ENCODE data around the gene CFAP73. TPM values are rescaled to one million over a fixed set of nuclear protein-coding genes. Genes with fewer than 3 reads are reported as not detected.

CFAP73 gene
- total and polyA plus RNA-seq, 4 experiments from 2014 or later = 0.18 TPM; not detected in 3

DNA sequence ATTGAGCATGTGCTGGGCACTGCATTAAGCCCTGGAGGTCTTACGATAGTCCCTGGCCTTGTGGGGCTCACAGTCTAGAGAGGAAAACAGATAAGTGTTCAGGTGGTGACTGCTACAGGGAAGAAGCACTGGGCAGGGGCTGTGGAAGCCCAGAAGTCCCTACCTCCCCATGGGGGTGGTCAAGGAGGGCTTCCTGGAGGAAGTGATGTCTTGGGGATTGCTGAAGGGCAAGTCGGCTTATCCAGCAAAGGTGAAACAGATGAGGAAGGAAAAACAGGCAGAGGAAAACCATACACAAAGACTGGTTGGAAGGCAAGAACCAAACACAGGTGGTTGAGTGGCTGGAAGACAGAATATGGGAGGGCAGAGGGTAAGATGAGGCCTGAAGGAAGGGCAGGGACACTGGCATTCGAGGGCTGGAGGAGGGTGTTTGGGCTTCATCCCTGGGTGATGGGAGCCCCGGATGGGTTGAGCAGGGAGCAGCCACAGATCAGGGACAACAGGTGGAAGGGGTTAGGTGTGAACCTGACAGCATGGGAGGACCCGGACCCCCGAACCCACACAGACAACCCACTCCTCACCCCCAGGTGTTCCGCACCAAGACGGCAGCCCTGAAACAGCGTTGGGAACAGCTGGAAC, 2.8 kb downstream of the CFAP73 start:
- ChIA-PET CTCF (ENCODE audit: partially characterized antibody) (interaction anchor here (0.8 to 2.4 kb wide), 10 partner anchors 16 to 252 kb away, joined by 3 to 24 read pairs (median 4); partner anchors contain the start of genes OAS2 and RASAL1), POLR2A (ENCODE audit: partially characterized antibody) (interaction anchor here (0.9 to 1.6 kb wide), 4 partner anchors 48 to 174 kb away, joined by 3 to 7 read pairs (median 4); partner anchors contain the start of gene OAS2)
- peaks cover 20% of the 10 kb centered on the region for H3K4me1 ChIP-seq (ENCODE audit: insufficient read depth, low read length)
- no peak for DNase-seq
- peak overlapping the region in 1 of 2 donors; percentile 57 for H3K4me3 ChIP-seq (ENCODE audit: low read length in 2 of 2)
- peaks cover 6% of the 10 kb centered on the region for H3K27me3 ChIP-seq (ENCODE audit: insufficient read depth, low read length)
- no peak overlapping the region for H3K27ac ChIP-seq (ENCODE audit: low read depth, low read length)
- intact Hi-C loops (cut with micrococcal nuclease) = loop anchor here (5.0 kb wide), 1 partner anchor 50 kb away; no protein-coding TSS in a partner anchor
- peak overlapping the region; percentile 9 to 91 (median 78) for H3K27ac Mint-ChIP-seq
- peaks cover 0 to 11% of the 10 kb centered on the region in 2 donors for H3K27me3 Mint-ChIP-seq
- no peaks in the 10 kb centered on the region for H3K9me3 ChIP-seq (ENCODE audit: control insufficient read depth in 1 of 2, low read length in 2 of 2)
- H3K4me1 Mint-ChIP-seq = peaks cover 9 to 29% (median 13%) of the 10 kb centered on the region in 4 donors
- peaks cover 0 to 3% (median 2%) of the 10 kb centered on the region in 8 donors for H3K9me3 Mint-ChIP-seq
- H3K36me3 Mint-ChIP-seq = peaks cover 5 to 6% of the 10 kb centered on the region in 2 donors
- H3K4me3 Mint-ChIP-seq = peak overlapping the region; percentile 73 to 87 (median 85)
- no peaks in the 10 kb centered on the region for H3K36me3 ChIP-seq (ENCODE audit: insufficient read depth, low read length)

DNA sequence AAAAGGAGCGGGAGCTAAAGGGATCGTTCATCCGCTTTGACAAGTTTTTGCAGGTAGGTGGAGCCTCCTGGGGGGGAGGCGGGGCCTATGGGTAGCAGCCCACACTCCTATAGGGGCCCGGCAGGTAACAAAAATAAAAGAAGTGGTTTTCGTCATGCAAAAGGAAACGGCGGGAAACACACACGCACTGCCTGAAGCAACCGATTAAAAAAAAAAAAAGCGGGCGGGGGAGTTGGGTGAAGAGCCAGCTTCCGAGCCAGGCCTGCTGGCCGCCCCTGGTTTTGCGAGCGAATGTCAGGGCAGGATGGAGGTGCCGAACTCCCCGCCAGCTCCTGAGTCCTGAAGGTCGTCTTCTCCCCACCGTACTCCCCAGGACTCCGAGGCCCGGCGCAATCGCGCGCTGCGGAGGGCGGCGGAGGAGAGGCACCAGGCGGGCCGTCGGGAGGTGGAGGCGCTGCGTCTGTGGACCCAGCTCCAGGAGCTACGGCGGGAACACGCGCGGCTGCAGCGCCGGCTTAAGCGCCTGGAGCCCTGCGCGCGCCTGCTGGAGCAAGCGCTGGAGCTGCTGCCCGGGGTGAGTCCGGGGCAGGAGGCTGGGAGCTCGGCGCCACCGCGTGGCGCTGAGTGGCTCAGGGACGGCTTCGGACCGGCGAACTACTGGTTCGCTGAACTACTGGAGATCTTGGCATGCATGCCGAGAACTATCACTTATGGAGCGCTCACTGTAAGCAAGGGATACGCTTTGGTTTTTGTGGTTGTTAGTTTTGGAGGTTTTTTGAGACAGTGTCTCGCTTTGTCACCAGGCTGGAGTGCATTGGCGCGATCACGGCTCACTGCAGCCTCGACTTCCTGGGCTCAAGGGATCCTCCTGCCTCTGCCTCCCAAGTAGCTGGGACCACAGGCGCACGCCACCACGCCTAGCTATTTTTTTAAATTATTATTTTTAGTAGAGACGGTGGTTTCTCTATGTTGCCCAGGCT, 3.6 kb downstream of the CFAP73 start:
- H3K27me3 Mint-ChIP-seq = peaks cover 0 to 9% of the 10 kb centered on the region in 2 donors
- ChIA-PET CTCF (ENCODE audit: partially characterized antibody) (interaction anchor here (0.8 to 2.4 kb wide), 15 partner anchors 17 to 252 kb away, joined by 3 to 24 read pairs (median 4); partner anchors contain the start of genes OAS2 and RASAL1), POLR2A (ENCODE audit: partially characterized antibody) (interaction anchor here (0.9 to 1.6 kb wide), 5 partner anchors 31 to 175 kb away, joined by 3 to 7 read pairs (median 4); partner anchors contain the start of gene OAS2)
- H3K27ac Mint-ChIP-seq = peak overlapping the region in 6 of 7 donors; percentile 9 to 86 (median 75)
- peaks cover 20% of the 10 kb centered on the region for H3K4me1 ChIP-seq (ENCODE audit: insufficient read depth, low read length)
- peaks cover 6 to 13% of the 10 kb centered on the region in 2 donors for H3K36me3 Mint-ChIP-seq
- peak overlapping the region; percentile 73 to 87 (median 85) for H3K4me3 Mint-ChIP-seq
- peaks cover 1% of the 10 kb centered on the region for H3K36me3 ChIP-seq (ENCODE audit: insufficient read depth, low read length)
- peak overlapping the region in 1 of 2 donors; percentile 57 for H3K4me3 ChIP-seq (ENCODE audit: low read length in 2 of 2)
- H3K27ac ChIP-seq (ENCODE audit: low read depth, low read length) = peak overlapping the region; percentile 30
- peak; percentile 70 to 85 (median 74) for DNase-seq
- H3K9me3 ChIP-seq (ENCODE audit: control insufficient read depth in 1 of 2, low read length in 2 of 2) = no peaks in the 10 kb centered on the region
- H3K4me1 Mint-ChIP-seq = peaks cover 9 to 29% (median 13%) of the 10 kb centered on the region in 4 donors
- intact Hi-C loops (cut with micrococcal nuclease) = loop anchor here (1.0 to 5.0 kb wide), 3 partner anchors 31 to 105 kb away; no protein-coding TSS in a partner anchor
- no peaks in the 10 kb centered on the region for H3K9me3 Mint-ChIP-seq
- H3K27me3 ChIP-seq (ENCODE audit: insufficient read depth, low read length) = peaks cover 6% of the 10 kb centered on the region

DNA sequence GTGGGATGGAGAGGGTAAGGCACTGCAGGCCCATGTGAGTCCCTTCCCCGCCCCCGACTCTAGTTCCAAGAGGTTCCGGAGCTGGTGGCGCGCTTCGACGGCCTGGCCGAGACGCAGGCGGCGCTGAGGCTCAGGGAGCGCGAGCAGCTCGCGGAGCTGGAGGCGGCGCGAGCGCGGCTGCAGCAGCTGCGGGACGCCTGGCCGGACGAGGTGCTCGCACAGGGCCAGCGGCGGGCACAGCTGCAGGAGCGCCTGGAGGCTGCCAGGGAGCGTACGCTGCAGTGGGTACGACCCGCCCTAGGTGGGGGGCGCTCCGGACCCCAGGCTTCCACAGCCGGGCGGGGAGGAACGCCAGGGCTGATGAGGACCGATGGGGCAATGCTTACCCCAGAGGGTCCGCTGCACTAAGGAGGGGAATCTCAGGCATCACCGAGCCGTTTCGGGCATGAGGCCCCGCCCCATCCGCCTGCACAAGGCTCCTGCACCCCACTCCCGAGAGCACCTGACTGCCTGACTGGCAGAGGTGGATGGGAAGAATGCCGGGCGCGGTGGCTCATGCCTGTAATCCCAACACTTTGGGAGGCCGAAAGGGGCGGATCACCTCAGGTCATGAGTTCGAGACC, 4.9 kb downstream of the CFAP73 start:
- peak overlapping the region; percentile 18 to 86 (median 69) for H3K4me3 Mint-ChIP-seq
- ChIA-PET POLR2A (ENCODE audit: partially characterized antibody) (interaction anchor here (1.0 to 1.4 kb wide), 2 partner anchors 21 to 30 kb away, joined by 3 to 4 read pairs; no protein-coding TSS in a partner anchor), CTCF (ENCODE audit: partially characterized antibody) (interaction anchor here (1.4 to 2.4 kb wide), 7 partner anchors 16 to 254 kb away, joined by 4 to 24 read pairs (median 6); partner anchors contain the start of gene RASAL1)
- H3K27me3 Mint-ChIP-seq = peaks cover 0 to 9% of the 10 kb centered on the region in 2 donors
- peaks cover 13% of the 10 kb centered on the region for H3K36me3 ChIP-seq (ENCODE audit: insufficient read depth, low read length)
- peaks cover 10 to 25% of the 10 kb centered on the region in 2 donors for H3K36me3 Mint-ChIP-seq
- H3K9me3 ChIP-seq (ENCODE audit: control insufficient read depth in 1 of 2, low read length in 2 of 2) = no peaks in the 10 kb centered on the region
- H3K4me1 ChIP-seq (ENCODE audit: insufficient read depth, low read length) = peaks cover 20% of the 10 kb centered on the region
- peaks cover 10 to 29% (median 14%) of the 10 kb centered on the region in 4 donors for H3K4me1 Mint-ChIP-seq
- H3K27ac Mint-ChIP-seq = peak overlapping the region in 2 of 7 donors; percentile 59 to 85
- intact Hi-C loops (cut with micrococcal nuclease) = loop anchor here (5.0 kb wide), 1 partner anchor 52 kb away; no protein-coding TSS in a partner anchor
- no peaks in the 10 kb centered on the region for H3K9me3 Mint-ChIP-seq
- H3K27me3 ChIP-seq (ENCODE audit: insufficient read depth, low read length) = peaks cover 6% of the 10 kb centered on the region
- peak in 2 of 5 donors; percentile 17 to 23 for DNase-seq
- peak overlapping the region in 1 of 2 donors; percentile 18 for H3K4me3 ChIP-seq (ENCODE audit: low read length in 2 of 2)
- no peak overlapping the region for H3K27ac ChIP-seq (ENCODE audit: low read depth, low read length)

DNA sequence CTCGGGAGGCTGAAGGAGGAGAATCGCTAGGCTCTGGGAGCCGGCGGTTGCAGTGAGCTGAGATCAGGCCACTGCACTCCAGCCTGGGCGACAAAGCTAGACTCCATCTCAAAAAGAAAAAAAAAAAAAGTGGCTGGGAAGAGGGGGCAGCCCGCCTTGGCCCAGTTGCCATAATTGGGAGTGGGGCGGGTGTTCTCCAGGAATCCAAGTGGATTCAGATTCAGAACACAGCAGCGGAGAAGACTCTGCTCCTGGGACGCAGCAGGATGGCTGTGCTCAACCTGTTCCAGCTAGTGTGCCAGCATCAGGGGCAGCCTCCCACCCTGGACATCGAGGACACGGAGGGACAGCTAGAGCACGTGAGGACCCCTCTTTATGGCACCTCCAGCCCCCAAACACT, 5.5 kb downstream of the CFAP73 start:
- peaks cover 0 to 7% of the 10 kb centered on the region in 2 donors for H3K27me3 Mint-ChIP-seq
- intact Hi-C loops (cut with micrococcal nuclease) = no loop called here
- Histone ChIP-seq H3K36me3 (ENCODE audit: insufficient read depth, low read length) (peaks cover 19% of the 10 kb centered on the region), H3K9me3 (ENCODE audit: control insufficient read depth in 1 of 2, low read length in 2 of 2) (no peaks in the 10 kb centered on the region), H3K4me3 (ENCODE audit: low read length in 2 of 2) (no peak overlapping the region), H3K27ac (ENCODE audit: low read depth, low read length) (no peak overlapping the region), H3K27me3 (ENCODE audit: insufficient read depth, low read length) (peaks cover 6% of the 10 kb centered on the region), H3K4me1 (ENCODE audit: insufficient read depth, low read length) (peaks cover 20% of the 10 kb centered on the region)
- H3K36me3 Mint-ChIP-seq = peaks cover 15 to 31% of the 10 kb centered on the region in 2 donors
- CTCF ChIA-PET (ENCODE audit: partially characterized antibody) = interaction anchor here (2.1 kb wide), 1 partner anchor 19 kb away, joined by 5 read pairs; no protein-coding TSS in a partner anchor
- no peaks in the 10 kb centered on the region for H3K9me3 Mint-ChIP-seq
- POLR2A ChIA-PET (ENCODE audit: partially characterized antibody) = interaction anchor here (1.0 kb wide), 1 partner anchor 20 kb away, joined by 3 read pairs; no protein-coding TSS in a partner anchor
- peak overlapping the region in 3 of 8 donors; percentile 40 to 71 (median 58) for H3K4me3 Mint-ChIP-seq
- H3K4me1 Mint-ChIP-seq = peaks cover 9 to 29% (median 13%) of the 10 kb centered on the region in 4 donors
- DNase-seq = no peak
- no peak overlapping the region for H3K27ac Mint-ChIP-seq

DNA sequence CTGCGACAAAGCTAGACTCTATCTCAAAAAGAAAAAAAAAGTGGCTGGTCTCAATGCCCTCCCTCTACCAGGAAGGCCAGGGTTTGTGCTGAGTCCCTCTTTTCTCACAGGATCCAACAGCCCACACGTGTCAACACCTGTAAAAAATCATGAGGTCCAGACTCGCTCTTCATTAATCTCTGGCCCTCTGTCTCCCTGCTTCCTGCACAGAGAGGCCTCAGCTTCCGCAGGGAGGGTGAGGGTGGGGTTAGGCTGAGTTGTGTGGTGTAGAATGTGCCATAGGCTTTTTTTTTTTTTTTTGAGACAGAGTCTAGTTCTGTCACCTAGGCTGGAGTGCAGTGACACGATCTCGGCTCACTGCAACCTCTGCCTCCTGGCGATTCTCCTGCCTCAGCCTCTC, 6.1 kb downstream of the CFAP73 start:
- DNase-seq = no peak
- Histone ChIP-seq H3K4me3 (ENCODE audit: low read length in 2 of 2) (no peak overlapping the region), H3K4me1 (ENCODE audit: insufficient read depth, low read length) (peaks cover 20% of the 10 kb centered on the region), H3K9me3 (ENCODE audit: control insufficient read depth in 1 of 2, low read length in 2 of 2) (no peaks in the 10 kb centered on the region), H3K27ac (ENCODE audit: low read depth, low read length) (no peak overlapping the region), H3K27me3 (ENCODE audit: insufficient read depth, low read length) (peaks cover 6% of the 10 kb centered on the region), H3K36me3 (ENCODE audit: insufficient read depth, low read length) (peaks cover 24% of the 10 kb centered on the region)
- CTCF ChIA-PET (ENCODE audit: partially characterized antibody) = interaction anchor here (2.1 kb wide), 1 partner anchor 18 kb away, joined by 5 read pairs; no protein-coding TSS in a partner anchor
- Mint-ChIP-seq H3K27ac (peak overlapping the region in 1 of 7 donors; percentile 35), H3K4me3 (peak overlapping the region in 3 of 8 donors; percentile 17 to 40 (median 29)), H3K9me3 (no peaks in the 10 kb centered on the region), H3K4me1 (peaks cover 9 to 29% (median 13%) of the 10 kb centered on the region in 4 donors), H3K27me3 (peaks cover 0 to 7% of the 10 kb centered on the region in 2 donors), H3K36me3 (peaks cover 21 to 37% of the 10 kb centered on the region in 2 donors)
- intact Hi-C loops (cut with micrococcal nuclease) = no loop called here
- POLR2A ChIA-PET (ENCODE audit: partially characterized antibody) = no interaction called here

DNA sequence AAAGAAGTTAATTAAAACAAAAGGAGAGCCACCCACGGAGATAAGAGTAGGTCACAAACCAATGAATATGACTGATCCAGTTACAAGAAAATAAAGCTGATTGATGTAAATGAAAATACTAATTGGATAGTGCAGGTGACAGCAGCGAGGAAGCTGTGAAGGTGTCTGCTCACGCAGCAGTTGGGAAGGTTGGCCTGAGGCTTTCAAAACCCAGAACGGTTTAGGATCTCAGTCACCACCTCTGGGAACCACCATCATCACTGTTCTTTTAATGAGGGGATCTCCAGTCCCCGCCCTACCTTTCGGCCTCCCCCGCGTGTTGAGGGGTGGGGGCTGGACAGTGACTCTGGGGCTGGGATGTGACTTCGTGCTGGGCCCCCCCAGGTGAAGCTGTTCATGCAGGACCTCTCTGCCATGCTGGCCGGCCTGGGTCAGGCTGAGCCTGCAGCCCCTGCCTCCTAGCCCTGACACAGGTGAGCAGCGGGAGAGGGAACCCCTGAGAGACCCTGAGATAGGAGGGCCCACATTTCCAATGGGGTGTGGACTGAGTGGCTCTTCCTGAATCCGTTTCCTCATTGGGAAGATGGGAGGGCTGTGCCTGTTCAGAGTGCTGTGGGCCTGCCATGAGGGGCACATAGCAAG, 7.8 kb downstream of the CFAP73 start:
- CTCF ChIA-PET (ENCODE audit: partially characterized antibody) = interaction anchor here (1.0 to 1.4 kb wide), 4 partner anchors 17 to 164 kb away, joined by 3 to 5 read pairs (median 4); no protein-coding TSS in a partner anchor
- DNase-seq = no peak
- peaks cover 0 to 3% of the 10 kb centered on the region in 2 donors for H3K27me3 Mint-ChIP-seq
- Histone ChIP-seq H3K27ac (ENCODE audit: low read depth, low read length) (no peak overlapping the region), H3K27me3 (ENCODE audit: insufficient read depth, low read length) (no peaks in the 10 kb centered on the region), H3K36me3 (ENCODE audit: insufficient read depth, low read length) (peaks cover 30% of the 10 kb centered on the region), H3K4me3 (ENCODE audit: low read length in 2 of 2) (no peak overlapping the region), H3K4me1 (ENCODE audit: insufficient read depth, low read length) (peaks cover 19% of the 10 kb centered on the region), H3K9me3 (ENCODE audit: control insufficient read depth in 1 of 2, low read length in 2 of 2) (no peaks in the 10 kb centered on the region)
- POLR2A ChIA-PET (ENCODE audit: partially characterized antibody) = no interaction called here
- peak overlapping the region in 2 of 7 donors; percentile 21 to 62 for H3K27ac Mint-ChIP-seq
- H3K4me3 Mint-ChIP-seq = peak overlapping the region in 1 of 8 donors; percentile 10
- peaks cover 4 to 29% (median 10%) of the 10 kb centered on the region in 4 donors for H3K4me1 Mint-ChIP-seq
- H3K36me3 Mint-ChIP-seq = peaks cover 28 to 48% of the 10 kb centered on the region in 2 donors
- intact Hi-C loops (cut with micrococcal nuclease) = no loop called here
- no peaks in the 10 kb centered on the region for H3K9me3 Mint-ChIP-seq

All from CD4-positive, alpha-beta memory T cell (primary cell).